Neural cell (in vitro differentiated cells): ENCODE results near the gene ST6GALNAC1. TPM values are rescaled to one million over a fixed set of nuclear protein-coding genes. Genes with fewer than 3 reads are reported as not detected.

ENCODE experiments used
- H2AFZ ChIP-seq: fragments of 200-600, 300-800 bp; sonication (generic), shearing (Covaris generic); 2 replicates; pipeline ENCODE4 v1.6.0; 2014; ENCODE audit warnings: low read depth, mild to moderate bottlenecking, antibody characterized with exemption, low read length, moderate library complexity
- H3F3A ChIP-seq: fragments of 200-600 bp; shearing (Covaris generic); 2 replicates; pipeline ENCODE4 v1.6.1; 2016; ENCODE audit warnings: mild to moderate bottlenecking, moderate library complexity, mixed read lengths, antibody characterized with exemption, low read length; ENCODE audit not compliant: insufficient read depth, poor library complexity, severe bottlenecking
- H3K27ac ChIP-seq: fragments of 200-600, 300-800 bp; sonication (generic), shearing (Covaris generic); 2 replicates; pipeline ENCODE4 v1.5.1; 2014; ENCODE audit warnings: mild to moderate bottlenecking, low read length, moderate library complexity
- H3K27me3 ChIP-seq: fragments of 300-800, 200-600 bp; sonication (generic), shearing (Covaris generic); 2 replicates; pipeline ENCODE4 v1.6.0; 2014; ENCODE audit warnings: mild to moderate bottlenecking, low read depth, low read length, moderate library complexity; ENCODE audit not compliant: insufficient read depth
- H3K36me3 ChIP-seq: fragments of 300-800, 200-600 bp; sonication (generic), shearing (Covaris generic); 2 replicates; pipeline ENCODE4 v1.5.1; 2014; ENCODE audit warnings: mild to moderate bottlenecking, antibody characterized with exemption, low read length, moderate library complexity; ENCODE audit not compliant: insufficient read depth
- H3K4me2 ChIP-seq: fragments of 300-800, 200-600 bp; sonication (generic), shearing (Covaris generic); 2 replicates; pipeline ENCODE4 v1.6.0; 2014; ENCODE audit warnings: mild to moderate bottlenecking, low read length
- H3K4me3 ChIP-seq: fragments of 300-800, 200-600 bp; sonication (generic), shearing (Covaris generic); 2 replicates; pipeline ENCODE4 v1.5.1; 2014; ENCODE audit warnings: mild to moderate bottlenecking, low read length, moderate library complexity
- H3K79me2 ChIP-seq: fragments of 200-600 bp; shearing (Covaris generic); replicated peaks from 2 replicates; pipeline ENCODE4 v1.6.0; 2014; ENCODE audit warnings: mild to moderate bottlenecking, low read length, moderate library complexity; ENCODE audit not compliant: insufficient read depth
- H3K9ac ChIP-seq: fragments of 300-800, 200-600 bp; sonication (generic), shearing (Covaris generic); 2 replicates; pipeline ENCODE4 v1.6.1; 2016; ENCODE audit warnings: mild to moderate bottlenecking, low read length, mixed read lengths
- H3K9me2 ChIP-seq: fragments of 200-600 bp; shearing (Covaris generic); 2 replicates; pipeline ENCODE4 v1.6.1; 2016; ENCODE audit warnings: mild to moderate bottlenecking, low read length, mixed read lengths; ENCODE audit not compliant: insufficient read depth
- H3K9me3 ChIP-seq: fragments of 200-600, 300-800 bp; sonication (generic), shearing (Covaris generic); 2 replicates; pipeline ENCODE4 v1.6.1; 2016; ENCODE audit warnings: mild to moderate bottlenecking, mixed run types, low read length, moderate library complexity, mixed read lengths
- H4K20me1 ChIP-seq: fragments of 200-600 bp; shearing (Covaris generic); 2 replicates; pipeline ENCODE4 v1.6.1; 2016; ENCODE audit warnings: mild to moderate bottlenecking, mixed run types; ENCODE audit not compliant: insufficient read depth
- EP300 ChIP-seq: fragments of 450-650 bp; conservative IDR thresholded peaks from 2 replicates; pipeline ENCODE4 v1.6.1; 2014; ENCODE audit warnings: antibody characterized with exemption, mild to moderate bottlenecking, moderate library complexity; ENCODE audit not compliant: poor library complexity, severe bottlenecking
- EZH2 ChIP-seq: fragments of 200-600, 300-800 bp; shearing (Covaris generic), sonication (generic); IDR thresholded peaks from 2 replicates; pipeline ENCODE4 v1.6.1; 2014; ENCODE audit warnings: antibody characterized with exemption, low read length, borderline replicate concordance, mild to moderate bottlenecking; ENCODE audit not compliant: insufficient read depth, poor library complexity, severe bottlenecking
- MXI1 ChIP-seq: fragments of 450-650 bp; conservative IDR thresholded peaks from 2 replicates; pipeline ENCODE4 v1.6.1; 2014; ENCODE audit warnings: antibody characterized with exemption, mild to moderate bottlenecking; ENCODE audit not compliant: poor library complexity, severe bottlenecking
- POLR2AphosphoS5 ChIP-seq: IDR thresholded peaks from 2 replicates; pipeline ENCODE4 v1.6.1; 2012
- RAD21 ChIP-seq: fragments of 450-650 bp; conservative IDR thresholded peaks from 2 replicates; pipeline ENCODE4 v1.6.1; 2014; ENCODE audit warnings: antibody characterized with exemption, mild to moderate bottlenecking, moderate library complexity
- SMC3 ChIP-seq: fragments of 450-650 bp; conservative IDR thresholded peaks from 2 replicates; pipeline ENCODE4 v1.6.1; 2014; ENCODE audit warnings: antibody characterized with exemption, mild to moderate bottlenecking, moderate library complexity; ENCODE audit not compliant: poor library complexity
- TAF1 ChIP-seq: IDR thresholded peaks from 2 replicates; pipeline ENCODE4 v1.6.1; 2012; ENCODE audit warnings: low read depth
- polyA plus RNA-seq: library from polyadenylated mRNA; depleted of rRNA; stranded (reverse); fragments of >200 nt; gene quantifications from 2 replicates; pipeline ENCODE4 v1.2.3, GENCODE V29; 2014
- TF ChIP-seq, protein P1 (sequence below): IDR thresholded peaks from 2 replicates; pipeline ENCODE4 v1.6.1; 2012; ENCODE audit warnings: borderline replicate concordance
- TF ChIP-seq, protein P2 (sequence below): fragments of 450-650 bp; IDR thresholded peaks from 2 replicates; pipeline ENCODE4 v1.5.1; 2014; ENCODE audit warnings: antibody characterized with exemption, mild to moderate bottlenecking, moderate library complexity; ENCODE audit not compliant: poor library complexity, severe bottlenecking

The ST6GALNAC1 gene
- polyA plus RNA-seq, 1 donor from 2014 or later: not detected

DNA sequence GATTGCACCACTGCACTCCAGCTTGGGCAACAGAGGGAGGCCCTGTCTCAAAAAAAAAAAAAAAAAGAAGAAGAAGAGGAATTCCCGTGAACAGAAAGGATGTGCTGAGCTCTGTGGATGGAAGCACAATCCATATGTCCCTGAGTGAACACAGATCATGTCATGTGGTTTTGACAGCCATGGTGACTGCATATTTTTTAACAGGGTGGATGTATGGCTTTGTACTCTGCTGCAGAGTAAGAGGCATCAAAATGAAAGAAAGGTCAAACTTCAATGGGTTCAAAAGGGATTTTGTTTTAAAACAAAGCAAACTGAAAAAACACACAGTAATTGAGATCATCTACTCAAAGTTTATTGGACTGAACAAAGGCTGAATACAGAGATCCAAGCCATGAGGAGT is 35.7 kb upstream of the ST6GALNAC1 start:
- Histone ChIP-seq H3K27ac (no peak overlapping the region), H2AFZ (no peak overlapping the region), H3K9me2 (no peaks in the 10 kb centered on the region), H3K36me3 (no peaks in the 10 kb centered on the region), H3K27me3 (no peaks in the 10 kb centered on the region), H3F3A (no peaks in the 10 kb centered on the region), H4K20me1 (no peaks in the 10 kb centered on the region), H3K4me3 (no peak overlapping the region), H3K4me2 (no peak overlapping the region), H3K9me3 (no peaks in the 10 kb centered on the region), H3K79me2 (no peaks in the 10 kb centered on the region), H3K9ac (no peak overlapping the region)
- TF ChIP-seq RAD21 (no peak), EP300 (no peak), MXI1 (no peak), POLR2AphosphoS5 (no peak), TAF1 (no peak), EZH2 (no peak), SMC3 (no peak)
- TF ChIP-seq, protein P1, sequence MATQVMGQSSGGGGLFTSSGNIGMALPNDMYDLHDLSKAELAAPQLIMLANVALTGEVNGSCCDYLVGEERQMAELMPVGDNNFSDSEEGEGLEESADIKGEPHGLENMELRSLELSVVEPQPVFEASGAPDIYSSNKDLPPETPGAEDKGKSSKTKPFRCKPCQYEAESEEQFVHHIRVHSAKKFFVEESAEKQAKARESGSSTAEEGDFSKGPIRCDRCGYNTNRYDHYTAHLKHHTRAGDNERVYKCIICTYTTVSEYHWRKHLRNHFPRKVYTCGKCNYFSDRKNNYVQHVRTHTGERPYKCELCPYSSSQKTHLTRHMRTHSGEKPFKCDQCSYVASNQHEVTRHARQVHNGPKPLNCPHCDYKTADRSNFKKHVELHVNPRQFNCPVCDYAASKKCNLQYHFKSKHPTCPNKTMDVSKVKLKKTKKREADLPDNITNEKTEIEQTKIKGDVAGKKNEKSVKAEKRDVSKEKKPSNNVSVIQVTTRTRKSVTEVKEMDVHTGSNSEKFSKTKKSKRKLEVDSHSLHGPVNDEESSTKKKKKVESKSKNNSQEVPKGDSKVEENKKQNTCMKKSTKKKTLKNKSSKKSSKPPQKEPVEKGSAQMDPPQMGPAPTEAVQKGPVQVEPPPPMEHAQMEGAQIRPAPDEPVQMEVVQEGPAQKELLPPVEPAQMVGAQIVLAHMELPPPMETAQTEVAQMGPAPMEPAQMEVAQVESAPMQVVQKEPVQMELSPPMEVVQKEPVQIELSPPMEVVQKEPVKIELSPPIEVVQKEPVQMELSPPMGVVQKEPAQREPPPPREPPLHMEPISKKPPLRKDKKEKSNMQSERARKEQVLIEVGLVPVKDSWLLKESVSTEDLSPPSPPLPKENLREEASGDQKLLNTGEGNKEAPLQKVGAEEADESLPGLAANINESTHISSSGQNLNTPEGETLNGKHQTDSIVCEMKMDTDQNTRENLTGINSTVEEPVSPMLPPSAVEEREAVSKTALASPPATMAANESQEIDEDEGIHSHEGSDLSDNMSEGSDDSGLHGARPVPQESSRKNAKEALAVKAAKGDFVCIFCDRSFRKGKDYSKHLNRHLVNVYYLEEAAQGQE: no peak
- TF ChIP-seq, protein P2, sequence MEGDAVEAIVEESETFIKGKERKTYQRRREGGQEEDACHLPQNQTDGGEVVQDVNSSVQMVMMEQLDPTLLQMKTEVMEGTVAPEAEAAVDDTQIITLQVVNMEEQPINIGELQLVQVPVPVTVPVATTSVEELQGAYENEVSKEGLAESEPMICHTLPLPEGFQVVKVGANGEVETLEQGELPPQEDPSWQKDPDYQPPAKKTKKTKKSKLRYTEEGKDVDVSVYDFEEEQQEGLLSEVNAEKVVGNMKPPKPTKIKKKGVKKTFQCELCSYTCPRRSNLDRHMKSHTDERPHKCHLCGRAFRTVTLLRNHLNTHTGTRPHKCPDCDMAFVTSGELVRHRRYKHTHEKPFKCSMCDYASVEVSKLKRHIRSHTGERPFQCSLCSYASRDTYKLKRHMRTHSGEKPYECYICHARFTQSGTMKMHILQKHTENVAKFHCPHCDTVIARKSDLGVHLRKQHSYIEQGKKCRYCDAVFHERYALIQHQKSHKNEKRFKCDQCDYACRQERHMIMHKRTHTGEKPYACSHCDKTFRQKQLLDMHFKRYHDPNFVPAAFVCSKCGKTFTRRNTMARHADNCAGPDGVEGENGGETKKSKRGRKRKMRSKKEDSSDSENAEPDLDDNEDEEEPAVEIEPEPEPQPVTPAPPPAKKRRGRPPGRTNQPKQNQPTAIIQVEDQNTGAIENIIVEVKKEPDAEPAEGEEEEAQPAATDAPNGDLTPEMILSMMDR: no peak

DNA sequence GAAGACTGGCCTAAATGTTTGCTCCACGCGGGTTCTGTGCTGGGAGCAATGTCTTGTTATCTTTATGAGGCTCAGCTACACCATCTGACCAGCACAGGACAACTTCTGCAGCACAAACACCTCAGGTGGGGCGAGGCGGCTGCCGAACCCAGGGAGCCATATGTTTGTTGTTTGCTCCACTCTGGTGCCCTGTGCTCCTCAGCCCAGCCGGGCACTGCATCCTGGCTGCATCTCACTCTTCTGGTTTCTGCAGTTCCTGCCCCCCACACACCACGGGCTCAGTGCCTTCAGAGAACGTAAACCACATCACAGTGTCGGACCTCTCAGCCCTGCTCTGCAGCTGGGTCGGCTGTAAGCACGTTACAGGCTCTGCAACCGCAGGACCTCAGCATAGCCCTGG is 34.8 kb upstream of the ST6GALNAC1 start:
- Histone ChIP-seq H3K36me3 (no peaks in the 10 kb centered on the region), H3K9ac (no peak overlapping the region), H3K79me2 (no peaks in the 10 kb centered on the region), H3K9me3 (no peaks in the 10 kb centered on the region), H3F3A (no peaks in the 10 kb centered on the region), H3K27ac (no peak overlapping the region), H3K4me3 (no peak overlapping the region), H2AFZ (no peak overlapping the region), H4K20me1 (no peaks in the 10 kb centered on the region), H3K4me2 (no peak overlapping the region), H3K9me2 (no peaks in the 10 kb centered on the region), H3K27me3 (no peaks in the 10 kb centered on the region)
- TF ChIP-seq EP300 (no peak), SMC3 (no peak), POLR2AphosphoS5 (no peak), RAD21 (no peak)
- TF ChIP-seq, protein P2: no peak
